GM18511 (cell line): ENCODE data around the gene CCN5.
A peak's percentile ranks its signal among the peaks of the same experiment; 100 is the strongest.
"Not testable (repeated sequence)": the region's sequence is repeated elsewhere in the genome, so short reads cannot be mapped to it uniquely, and the experiment has no call there.

ENCODE experiments used
- ATAC-seq: cut with Tn5 transposase; IDR thresholded peaks from one replicate; pipeline ENCODE4 v1.9.1; 2021; ENCODE audit warnings: mild to moderate bottlenecking, moderate library complexity; ENCODE audit not compliant: unreplicated experiment

CCN5 gene

GRCh38 chr20:44714701-44715498, at the start of gene CCN5:
TSS of gene CCN5 (plus strand) at chr20:44715369. CDS start at chr20:44715391, 22 bp downstream.
- ATAC-seq: no peak

- no peak for ATAC-seq
Measured at GRCh38 chr20:44666066-44666465, 49.1 kb upstream of the CCN5 start.

GRCh38 chr20:44670851-44671250, 44.3 kb upstream of the CCN5 start:
- ATAC-seq: not testable (repeated sequence)

- not testable (repeated sequence) for ATAC-seq
Measured at GRCh38 chr20:44671541-44671940, 43.6 kb upstream of the CCN5 start.

GRCh38 chr20:44672318-44672902, 42.8 kb upstream of the CCN5 start:
- ATAC-seq: not testable (repeated sequence)

- no peak for ATAC-seq
Measured at GRCh38 chr20:44678242-44678641, 36.9 kb upstream of the CCN5 start.

- no peak for ATAC-seq
Measured at GRCh38 chr20:44678990-44679611, 36.1 kb upstream of the CCN5 start.

- no peak for ATAC-seq
Measured at GRCh38 chr20:44681796-44682566, 33.2 kb upstream of the CCN5 start.

GRCh38 chr20:44683263-44684046, 31.7 kb upstream of the CCN5 start:
- peak; percentile 68 for ATAC-seq

GRCh38 chr20:44684047-44684967, 30.9 kb upstream of the CCN5 start:
- ATAC-seq: no peak

GRCh38 chr20:44686934-44687333, 28.2 kb upstream of the CCN5 start:
- ATAC-seq: no peak

- ATAC-seq: no peak
Measured at GRCh38 chr20:44688053-44688625, 27.0 kb upstream of the CCN5 start.

GRCh38 chr20:44689809-44690208, 25.4 kb upstream of the CCN5 start:
- ATAC-seq: no peak

GRCh38 chr20:44690781-44691423, 24.3 kb upstream of the CCN5 start:
- ATAC-seq: no peak

- ATAC-seq: no peak
Measured at GRCh38 chr20:44691424-44692423, 23.4 kb upstream of the CCN5 start.

- no peak for ATAC-seq
Measured at GRCh38 chr20:44692932-44693480, 22.2 kb upstream of the CCN5 start.

GRCh38 chr20:44693627-44694026, 21.5 kb upstream of the CCN5 start:
- ATAC-seq: no peak
